Activated CD4-positive, alpha-beta T cell treated with anti-CD3 and anti-CD28 coated beads, Interleukin-2, amount 10 ng/mL, durations not matched to agents 7 days and 5 days (primary cell): ENCODE results near the gene CGN. TPM values are rescaled to one million over a fixed set of nuclear protein-coding genes. Genes with fewer than 3 reads are reported as not detected.

ENCODE experiments used
- CTCF ChIA-PET: fragments of 350-600 bp; sonication (Branson Sonifier 250); formaldehyde crosslinking; loops from one replicate; lab custom pipeline; 2021; ENCODE audit warnings: antibody characterized with exemption; lab: Charles Lee
- POLR2A ChIA-PET: fragments of 350-600 bp; sonication (Branson Sonifier 250); formaldehyde crosslinking; loops from one replicate; lab custom pipeline; 2021; ENCODE audit warnings: antibody characterized with exemption; lab: Charles Lee
- DNase-seq: peaks from one replicate; pipeline ENCODE4 v3.0.0-alpha.2; 2020
- H3K27ac Mint-ChIP-seq: one replicate; pipeline ENCODE4 v1.8.0; 2021; ENCODE audit warnings: mild to moderate bottlenecking, moderate library complexity, mixed read lengths
- H3K27me3 Mint-ChIP-seq: one replicate; pipeline ENCODE4 v1.8.0; 2021; ENCODE audit warnings: mixed read lengths
- H3K36me3 Mint-ChIP-seq: one replicate; pipeline ENCODE4 v1.8.0; 2021; ENCODE audit warnings: low read depth, mixed read lengths
- H3K4me1 Mint-ChIP-seq: one replicate; pipeline ENCODE4 v1.8.0; 2021; ENCODE audit warnings: mixed read lengths
- H3K4me3 Mint-ChIP-seq: one replicate; pipeline ENCODE4 v1.8.0; 2021; ENCODE audit warnings: mild to moderate bottlenecking, moderate library complexity, mixed read lengths
- H3K9me3 Mint-ChIP-seq: one replicate; pipeline ENCODE4 v1.8.0; 2021; ENCODE audit warnings: mixed read lengths
- total RNA-seq, 2 experiments: library from RNA; stranded (reverse); gene quantifications; one replicate each; pipeline ENCODE4 v1.2.3, GENCODE V29; 2021

Gene CGN
- total RNA-seq, 2 experiments from 2014 or later = 0.17 to 0.30 TPM

DNA sequence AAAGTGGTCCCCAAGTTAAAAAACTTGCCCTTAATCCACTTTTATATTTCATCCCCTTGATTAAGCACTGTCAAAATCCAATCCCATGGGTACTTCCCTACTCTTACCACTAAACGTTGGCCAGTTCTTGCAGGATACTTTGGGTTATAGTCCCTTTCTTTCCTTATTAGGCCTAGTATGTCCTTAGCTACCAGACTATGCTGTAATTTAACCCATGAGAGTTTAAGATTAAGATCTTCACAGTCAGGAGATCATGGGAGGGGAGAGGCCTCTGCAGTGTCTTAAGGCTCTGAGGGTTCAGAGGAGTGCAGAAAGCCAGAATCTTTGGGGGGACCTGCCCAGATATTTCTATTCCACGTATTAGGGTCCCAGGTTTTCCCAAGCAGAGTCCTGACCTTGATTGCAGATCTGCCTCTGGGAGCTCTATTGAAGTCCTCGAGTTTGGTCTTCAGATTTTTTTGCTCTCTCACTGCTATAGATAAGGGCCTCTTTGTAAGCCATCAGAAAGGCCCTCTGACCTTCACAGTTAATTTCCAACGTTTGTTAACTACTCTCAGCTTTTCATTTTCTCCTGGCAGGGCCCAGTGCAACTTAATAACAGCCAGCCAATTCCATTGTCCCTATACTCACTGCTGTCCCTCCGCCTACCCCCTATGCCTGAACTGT, 9.0 kb upstream of the CGN start:
- no peak overlapping the region for H3K4me3 Mint-ChIP-seq
- no peak for DNase-seq
- no peaks in the 10 kb centered on the region for H3K4me1 Mint-ChIP-seq
- no peak overlapping the region for H3K27ac Mint-ChIP-seq
- H3K36me3 Mint-ChIP-seq = no peaks in the 10 kb centered on the region
- no peaks in the 10 kb centered on the region for H3K9me3 Mint-ChIP-seq
- ChIA-PET POLR2A (no interaction called here), CTCF (interaction anchor here (0.5 to 1.7 kb wide), 5 partner anchors 12 to 242 kb away, joined by 3 to 6 read pairs (median 3); no protein-coding TSS in a partner anchor)
- peaks cover 5% of the 10 kb centered on the region for H3K27me3 Mint-ChIP-seq

DNA sequence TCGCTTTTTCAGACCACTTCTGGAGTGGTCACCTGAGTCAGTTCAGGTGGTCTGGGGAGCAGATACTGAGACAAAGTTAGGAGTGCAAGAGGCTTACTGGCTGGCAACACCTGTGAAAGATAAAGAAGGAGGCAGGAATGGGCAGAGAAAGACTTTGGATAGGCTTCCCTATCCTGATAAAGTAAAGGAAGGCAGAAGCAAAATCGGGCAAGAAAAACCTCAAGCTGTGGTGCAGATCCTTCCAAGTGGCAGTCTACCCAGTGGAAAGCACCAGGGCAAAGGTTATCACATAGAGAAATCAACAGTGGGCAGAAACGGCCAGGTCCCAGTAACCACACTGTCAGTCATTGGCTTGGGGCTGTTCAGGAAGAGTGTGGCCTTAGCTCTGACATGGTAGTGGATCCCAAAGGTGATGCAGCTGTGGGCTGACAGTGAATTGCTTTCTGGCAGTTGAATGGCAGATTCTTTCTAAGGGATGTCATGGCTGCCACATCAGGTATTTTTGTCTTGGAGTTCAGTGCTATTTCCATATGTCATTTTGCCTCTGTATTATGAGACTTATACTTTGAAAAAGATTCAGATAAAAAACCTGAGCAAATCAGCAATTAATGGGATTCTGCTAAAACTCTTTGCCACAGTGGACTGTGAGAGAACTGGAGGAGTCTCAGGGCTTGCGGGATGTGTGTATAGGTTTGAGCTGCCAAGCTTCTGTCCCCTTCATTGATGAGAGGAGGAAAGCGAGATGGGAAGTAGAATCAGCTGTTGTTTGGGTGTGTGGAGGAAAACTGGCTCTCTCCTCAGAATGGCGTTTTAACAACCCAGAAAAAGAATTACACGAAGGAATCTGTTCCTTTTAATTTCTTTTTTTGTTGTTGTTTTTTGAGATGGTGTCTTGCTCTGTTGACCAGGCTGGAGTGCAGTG, 8.1 kb upstream of the CGN start:
- ChIA-PET CTCF (interaction anchor here (0.5 to 1.7 kb wide), 4 partner anchors 13 to 41 kb away, joined by 3 to 6 read pairs (median 3); no protein-coding TSS in a partner anchor), POLR2A (no interaction called here)
- H3K4me1 Mint-ChIP-seq = no peaks in the 10 kb centered on the region
- no peak overlapping the region for H3K4me3 Mint-ChIP-seq
- H3K36me3 Mint-ChIP-seq = no peaks in the 10 kb centered on the region
- no peak overlapping the region for H3K27ac Mint-ChIP-seq
- peaks cover 5% of the 10 kb centered on the region for H3K27me3 Mint-ChIP-seq
- DNase-seq = no peak
- H3K9me3 Mint-ChIP-seq = no peaks in the 10 kb centered on the region

DNA sequence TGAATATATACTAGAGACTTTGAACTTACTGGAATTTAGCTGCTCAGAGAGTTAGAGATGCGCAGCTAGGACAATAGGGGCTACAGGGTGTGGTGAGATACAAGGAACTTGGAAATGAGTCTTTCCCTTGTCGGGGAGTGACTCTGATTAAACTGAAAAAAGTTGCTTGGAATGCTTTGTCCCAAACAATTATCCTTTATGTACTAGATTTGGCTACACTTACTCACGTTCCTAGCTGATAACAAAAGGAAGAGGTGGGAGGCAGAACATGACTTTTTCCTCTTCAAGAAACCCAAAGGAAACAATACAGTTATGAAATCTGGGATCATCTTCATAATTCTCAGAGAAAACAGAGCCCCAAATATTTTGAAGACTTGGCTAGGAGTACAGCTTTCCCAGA, 6.9 kb upstream of the CGN start:
- DNase-seq = no peak
- H3K27ac Mint-ChIP-seq = no peak overlapping the region
- POLR2A ChIA-PET = no interaction called here
- no peak overlapping the region for H3K4me3 Mint-ChIP-seq
- CTCF ChIA-PET = interaction anchor here (1.1 kb wide), 1 partner anchor 21 kb away, joined by 3 read pairs; no protein-coding TSS in a partner anchor
- H3K9me3 Mint-ChIP-seq = no peaks in the 10 kb centered on the region
- H3K4me1 Mint-ChIP-seq = no peaks in the 10 kb centered on the region
- H3K36me3 Mint-ChIP-seq = no peaks in the 10 kb centered on the region
- H3K27me3 Mint-ChIP-seq = peaks cover 5% of the 10 kb centered on the region

DNA sequence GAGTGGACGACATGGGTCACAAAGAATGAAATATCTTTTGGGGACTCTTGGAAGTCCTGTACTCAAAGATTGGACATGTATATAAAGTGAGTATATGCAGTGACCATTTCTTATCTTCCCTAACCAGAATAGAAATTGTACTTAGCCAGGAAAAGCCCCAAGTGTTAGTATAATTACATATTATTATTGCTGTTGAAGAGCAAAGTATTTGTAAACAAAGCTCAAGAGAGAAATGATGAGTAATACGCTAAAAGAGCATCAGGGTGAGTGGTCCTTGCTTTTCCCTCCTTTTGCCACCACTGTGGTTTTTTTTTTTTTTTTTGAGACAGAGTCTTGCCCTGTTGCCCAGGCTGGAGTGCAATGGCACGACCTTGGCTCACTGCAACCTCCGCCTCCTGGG, 6.4 kb upstream of the CGN start:
- ChIA-PET CTCF (interaction anchor here (1.1 kb wide), 1 partner anchor 22 kb away, joined by 3 read pairs; no protein-coding TSS in a partner anchor), POLR2A (no interaction called here)
- H3K36me3 Mint-ChIP-seq = no peaks in the 10 kb centered on the region
- no peak for DNase-seq
- H3K9me3 Mint-ChIP-seq = no peaks in the 10 kb centered on the region
- H3K4me3 Mint-ChIP-seq = no peak overlapping the region
- no peaks in the 10 kb centered on the region for H3K4me1 Mint-ChIP-seq
- peaks cover 3% of the 10 kb centered on the region for H3K27me3 Mint-ChIP-seq
- H3K27ac Mint-ChIP-seq = no peak overlapping the region

DNA sequence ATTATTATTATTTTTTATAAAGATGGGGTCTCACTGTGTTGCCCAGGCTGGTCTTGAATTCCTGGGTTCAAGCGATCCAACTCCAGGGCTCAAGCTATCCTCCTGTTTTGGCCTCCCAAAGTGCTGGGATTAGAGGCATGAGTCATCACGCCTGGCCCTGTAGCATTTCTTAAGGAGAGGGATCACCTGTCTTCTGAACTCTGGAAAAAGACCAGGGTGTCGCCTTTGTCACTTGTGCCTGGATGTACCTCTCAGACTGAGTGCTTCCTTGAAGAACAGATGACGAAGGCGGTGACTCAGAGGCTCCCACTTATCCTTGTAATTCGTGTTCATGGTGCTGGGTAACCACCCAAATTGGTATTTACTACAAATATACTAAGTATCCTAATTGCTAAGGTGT, 2.4 kb upstream of the CGN start:
- CTCF ChIA-PET = interaction anchor here (0.6 kb wide), 1 partner anchor 32 kb away, joined by 3 read pairs; no protein-coding TSS in a partner anchor
- POLR2A ChIA-PET = no interaction called here
- peaks cover 5% of the 10 kb centered on the region for H3K27me3 Mint-ChIP-seq

DNA sequence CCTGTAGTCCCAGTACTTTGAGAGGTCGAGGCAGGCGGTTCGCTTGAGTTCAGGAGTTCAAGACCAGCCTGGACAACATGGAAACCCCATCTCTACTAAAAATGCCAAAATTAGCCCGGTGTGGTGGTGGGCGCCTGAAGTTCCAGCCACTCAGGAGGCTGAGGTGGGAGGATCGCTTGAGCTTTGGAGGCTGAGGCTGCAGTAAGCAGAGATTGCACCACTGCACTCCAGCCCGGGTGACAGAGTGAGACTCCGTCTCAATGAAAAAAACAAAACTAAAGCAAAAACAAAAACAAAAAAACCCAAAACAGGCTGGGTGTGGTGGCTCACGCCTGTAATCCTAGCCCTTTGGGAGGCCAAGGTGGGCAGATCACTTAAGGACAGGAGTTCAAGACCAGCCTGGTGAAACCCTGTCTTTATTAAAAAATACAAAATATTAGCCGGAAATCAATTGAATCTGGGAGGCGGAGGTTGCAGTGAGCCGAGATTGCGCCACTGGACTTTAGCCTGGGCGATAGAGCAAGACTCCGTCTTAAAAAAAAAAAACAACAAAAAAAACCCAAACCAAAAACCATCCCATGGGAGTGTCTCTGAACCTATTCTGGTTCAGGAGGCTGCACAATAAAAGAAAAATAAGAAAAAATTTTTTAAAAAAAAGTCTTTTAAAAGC, 1.7 kb upstream of the CGN start:
- no peaks in the 10 kb centered on the region for H3K36me3 Mint-ChIP-seq
- peaks cover 29% of the 10 kb centered on the region for H3K4me1 Mint-ChIP-seq
- H3K9me3 Mint-ChIP-seq = no peaks in the 10 kb centered on the region
- H3K27ac Mint-ChIP-seq = no peak overlapping the region
- H3K27me3 Mint-ChIP-seq = peaks cover 5% of the 10 kb centered on the region
- no peak for DNase-seq
- no peak overlapping the region for H3K4me3 Mint-ChIP-seq
- ChIA-PET POLR2A (no interaction called here), CTCF (interaction anchor here (1.3 kb wide), 1 partner anchor 9 kb away, joined by 4 read pairs; no protein-coding TSS in a partner anchor)

More for the DNA sequence above, 2.4 kb upstream of the CGN start:
- H3K27ac Mint-ChIP-seq = no peak overlapping the region
- no peak for DNase-seq
- H3K4me3 Mint-ChIP-seq = no peak overlapping the region
- no peaks in the 10 kb centered on the region for H3K36me3 Mint-ChIP-seq
- H3K4me1 Mint-ChIP-seq = peaks cover 26% of the 10 kb centered on the region
- H3K9me3 Mint-ChIP-seq = no peaks in the 10 kb centered on the region

DNA sequence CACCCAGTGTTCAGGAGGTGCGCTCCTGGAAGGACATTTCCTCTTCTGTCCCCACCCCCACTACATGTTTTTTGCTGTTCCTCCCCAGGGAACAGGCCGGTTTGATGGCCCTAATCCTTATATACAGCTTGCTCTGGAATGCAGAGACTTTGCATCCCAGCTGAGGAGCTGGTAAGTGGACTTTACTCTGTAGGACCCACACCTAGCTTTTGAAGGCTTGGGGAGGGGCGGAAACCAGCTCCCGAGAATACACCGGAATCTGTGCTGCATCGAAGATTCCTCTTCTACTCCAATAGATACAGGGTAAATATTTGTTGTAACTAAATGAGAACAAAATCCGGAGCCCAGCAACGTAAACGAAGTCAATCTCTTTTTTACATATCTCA, 1.2 kb upstream of the CGN start:
- ChIA-PET CTCF (interaction anchor here (1.1 to 1.3 kb wide), 2 partner anchors 9 to 16 kb away, joined by 3 to 4 read pairs; no protein-coding TSS in a partner anchor), POLR2A (no interaction called here)
- H3K36me3 Mint-ChIP-seq = no peaks in the 10 kb centered on the region
- H3K4me3 Mint-ChIP-seq = peak overlapping the region; percentile 74
- no peak for DNase-seq
- H3K4me1 Mint-ChIP-seq = peaks cover 29% of the 10 kb centered on the region
- H3K27ac Mint-ChIP-seq = no peak overlapping the region
- peaks cover 5% of the 10 kb centered on the region for H3K27me3 Mint-ChIP-seq
- no peaks in the 10 kb centered on the region for H3K9me3 Mint-ChIP-seq

DNA sequence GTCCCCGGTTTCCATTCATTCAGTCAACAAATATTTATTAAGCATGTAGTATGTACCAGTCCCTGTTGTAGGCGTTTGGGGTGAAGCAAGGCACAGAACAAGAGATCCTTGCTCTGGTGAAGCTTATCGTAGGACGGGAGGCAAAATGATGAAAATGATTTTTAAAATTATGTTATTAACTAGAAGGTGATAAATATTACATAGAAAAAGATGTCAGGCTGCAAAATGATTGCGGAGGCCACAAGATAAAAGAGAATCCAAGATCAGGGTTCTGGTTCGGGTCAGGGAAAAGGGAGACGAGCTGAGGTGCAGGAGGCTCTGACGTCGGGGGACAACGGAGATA, 602 bp upstream of the CGN start:
- peaks cover 5% of the 10 kb centered on the region for H3K27me3 Mint-ChIP-seq
- H3K4me1 Mint-ChIP-seq = peaks cover 29% of the 10 kb centered on the region
- ChIA-PET CTCF (interaction anchor here (1.1 to 1.3 kb wide), 2 partner anchors 10 to 16 kb away, joined by 3 to 4 read pairs; no protein-coding TSS in a partner anchor), POLR2A (no interaction called here)
- no peak for DNase-seq
- H3K9me3 Mint-ChIP-seq = no peaks in the 10 kb centered on the region
- H3K36me3 Mint-ChIP-seq = no peaks in the 10 kb centered on the region
- peak overlapping the region; percentile 7 for H3K27ac Mint-ChIP-seq
- peak overlapping the region; percentile 74 for H3K4me3 Mint-ChIP-seq

DNA sequence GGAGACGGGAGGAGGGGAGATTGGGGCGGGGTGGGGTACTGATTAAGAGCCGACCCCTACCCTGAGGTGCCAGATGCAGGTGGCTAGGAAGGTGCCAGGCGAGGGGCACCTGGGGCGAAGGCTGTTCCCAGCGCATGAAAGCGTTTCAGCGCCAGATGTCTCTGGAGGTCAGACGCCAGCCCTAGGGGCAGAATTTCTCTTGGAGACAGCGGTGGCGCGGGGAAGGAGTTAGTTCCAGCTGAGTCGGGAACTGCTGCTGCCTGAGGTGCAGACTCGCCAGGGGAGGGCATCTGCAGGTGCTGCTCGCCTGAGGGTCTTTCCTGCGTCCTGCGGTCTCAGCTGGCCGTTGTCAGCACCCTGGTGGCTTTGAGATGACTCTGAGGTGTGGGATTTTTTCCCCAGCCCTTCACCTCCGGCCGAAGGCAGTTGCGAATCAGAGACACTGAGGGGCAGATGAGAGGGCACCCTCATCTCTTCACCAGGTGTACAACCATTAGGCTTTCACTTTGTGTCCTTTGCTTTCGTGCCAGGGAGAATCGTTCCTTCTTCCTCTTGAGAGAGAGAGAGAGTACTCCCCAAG, 539 bp downstream of the CGN start:
- H3K4me1 Mint-ChIP-seq = peaks cover 29% of the 10 kb centered on the region
- peak overlapping the region; percentile 74 for H3K4me3 Mint-ChIP-seq
- no peaks in the 10 kb centered on the region for H3K36me3 Mint-ChIP-seq
- H3K27ac Mint-ChIP-seq = no peak overlapping the region
- ChIA-PET POLR2A (no interaction called here), CTCF (interaction anchor here (0.5 to 1.1 kb wide), 2 partner anchors 10 to 334 kb away, joined by 3 to 5 read pairs; no protein-coding TSS in a partner anchor)
- peaks cover 2% of the 10 kb centered on the region for H3K27me3 Mint-ChIP-seq
- H3K9me3 Mint-ChIP-seq = no peaks in the 10 kb centered on the region
- peak; percentile 20 for DNase-seq

DNA sequence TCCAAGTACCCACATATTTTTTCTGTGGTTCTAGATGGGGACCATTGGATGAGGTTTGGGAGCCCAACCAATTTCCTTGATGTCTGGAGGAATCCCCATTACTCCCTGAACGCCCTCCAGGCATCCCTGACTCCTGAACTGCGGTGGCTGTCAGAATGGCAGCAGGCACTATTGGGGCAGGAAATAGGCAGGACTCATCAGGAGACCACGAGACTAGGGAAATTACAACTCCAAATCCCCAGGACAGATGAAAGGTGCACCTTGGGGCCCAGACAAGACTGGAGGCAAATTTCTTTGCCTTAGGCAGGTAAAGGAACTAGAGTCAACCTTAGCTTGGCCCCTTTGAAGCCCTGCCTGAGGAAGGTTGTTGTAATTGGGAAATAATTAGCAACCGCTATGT, 1.1 kb downstream of the CGN start:
- no peaks in the 10 kb centered on the region for H3K9me3 Mint-ChIP-seq
- ChIA-PET CTCF (interaction anchor here (0.5 to 1.1 kb wide), 2 partner anchors 9 to 335 kb away, joined by 3 to 5 read pairs; no protein-coding TSS in a partner anchor), POLR2A (no interaction called here)
- H3K4me1 Mint-ChIP-seq = peaks cover 29% of the 10 kb centered on the region
- peak overlapping the region; percentile 74 for H3K4me3 Mint-ChIP-seq
- no peak for DNase-seq
- no peaks in the 10 kb centered on the region for H3K36me3 Mint-ChIP-seq
- no peak overlapping the region for H3K27ac Mint-ChIP-seq
- peaks cover 2% of the 10 kb centered on the region for H3K27me3 Mint-ChIP-seq

DNA sequence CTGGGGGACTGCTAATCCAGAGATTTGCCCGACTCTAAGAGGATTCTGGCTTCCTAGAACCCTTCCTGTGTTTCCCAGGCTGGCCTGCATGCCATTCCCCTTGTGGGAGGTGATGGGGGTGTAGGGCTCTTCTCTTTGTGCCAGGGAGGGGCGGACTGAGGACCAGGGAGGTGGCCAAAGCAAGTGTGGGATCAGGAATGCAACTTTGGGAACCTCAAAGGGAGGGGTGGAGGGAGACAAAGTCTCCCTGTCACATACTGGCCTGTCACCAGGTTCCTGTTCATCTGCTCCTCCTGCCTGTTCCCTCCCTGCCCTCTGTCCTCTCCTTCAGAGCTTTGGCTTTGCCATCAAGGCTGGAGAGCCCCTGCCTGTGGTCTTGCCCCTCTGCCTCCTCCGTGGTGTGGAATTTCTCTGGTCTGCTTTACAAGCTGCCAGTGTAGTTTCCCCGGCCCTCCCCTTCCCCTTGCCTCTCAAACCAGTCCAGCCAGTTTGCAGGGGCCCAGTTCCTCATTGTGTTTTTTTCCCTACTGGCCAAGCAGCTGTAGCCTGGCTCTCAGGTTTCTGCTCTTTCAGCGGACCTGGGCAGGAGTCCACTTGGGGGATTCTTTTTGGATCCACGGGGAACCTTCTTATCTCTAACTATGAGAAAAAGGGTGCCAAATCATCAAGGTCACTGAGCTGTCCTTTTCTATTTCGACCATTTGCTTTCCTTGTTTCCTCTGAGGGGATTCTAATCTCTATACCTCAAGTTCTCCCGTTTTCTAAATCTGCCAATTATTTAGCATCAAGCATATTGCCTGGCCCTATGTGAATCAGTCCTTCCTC, 1.8 kb downstream of the CGN start:
- H3K36me3 Mint-ChIP-seq = no peaks in the 10 kb centered on the region
- H3K4me3 Mint-ChIP-seq = no peak overlapping the region
- POLR2A ChIA-PET = no interaction called here
- no peak for DNase-seq
- no peak overlapping the region for H3K27ac Mint-ChIP-seq
- peaks cover 29% of the 10 kb centered on the region for H3K4me1 Mint-ChIP-seq
- CTCF ChIA-PET = interaction anchor here (0.7 to 2.1 kb wide), 2 partner anchors 11 to 28 kb away, joined by 3 to 6 read pairs; no protein-coding TSS in a partner anchor
- no peaks in the 10 kb centered on the region for H3K9me3 Mint-ChIP-seq
- peaks cover 2% of the 10 kb centered on the region for H3K27me3 Mint-ChIP-seq
